ENCODE data around the gene GPR17.

The GPR17 gene

GRCh38 chr2:127645395-127646291, at the start of gene GPR17:
GPR17 (plus strand) TSS chr2:127646153; CDS start chr2:127650736, 4,583 bp downstream.
- DNase-seq, result no peak

GRCh38 chr2:127596311-127597045, 49.5 kb upstream of the GPR17 start:
- no peak for DNase-seq

GRCh38 chr2:127597046-127597983, 48.6 kb upstream of the GPR17 start:
- no peak for DNase-seq

- DNase-seq, result no peak
Observed at GRCh38 chr2:127597984-127598380, 48.0 kb upstream of the GPR17 start.

GRCh38 chr2:127598711-127599110, 47.2 kb upstream of the GPR17 start:
- no peak for DNase-seq

GRCh38 chr2:127599211-127599610, 46.7 kb upstream of the GPR17 start:
- no peak for DNase-seq

GRCh38 chr2:127604986-127605385, 41.0 kb upstream of the GPR17 start:
- DNase-seq, result no peak

- DNase-seq, result no peak
Observed at GRCh38 chr2:127605691-127606263, 40.2 kb upstream of the GPR17 start.

- DNase-seq, result no peak
Observed at GRCh38 chr2:127606625-127607398, 39.1 kb upstream of the GPR17 start.

- DNase-seq, result no peak
Observed at GRCh38 chr2:127607399-127607908, 38.5 kb upstream of the GPR17 start.

- no peak for DNase-seq
Observed at GRCh38 chr2:127608061-127609030, 37.6 kb upstream of the GPR17 start.

- no peak for DNase-seq
Observed at GRCh38 chr2:127609031-127609751, 36.8 kb upstream of the GPR17 start.

GRCh38 chr2:127609818-127610217, 36.1 kb upstream of the GPR17 start:
- DNase-seq, result no peak

GRCh38 chr2:127610561-127610960, 35.4 kb upstream of the GPR17 start:
- DNase-seq, result no peak

- DNase-seq, result no peak
Observed at GRCh38 chr2:127611076-127611925, 34.7 kb upstream of the GPR17 start.

GRCh38 chr2:127612111-127612822, 33.7 kb upstream of the GPR17 start:
- no peak for DNase-seq

GRCh38 chr2:127614246-127614645, 31.7 kb upstream of the GPR17 start:
- DNase-seq, result no peak

- DNase-seq, result no peak
Observed at GRCh38 chr2:127614731-127615130, 31.2 kb upstream of the GPR17 start.
